Panc1 (cell line): ENCODE data around the gene RAC2. TPM values are rescaled to one million over a fixed set of nuclear protein-coding genes. Genes with fewer than 3 reads are reported as not detected.

Source experiments
- ATAC-seq: fragments of 200-7000 bp; cut with Tn5 transposase; 2 replicates; pipeline ENCODE4 v1.9.1; 2020; ENCODE audit warnings: mild to moderate bottlenecking, moderate library complexity
- BruUV-seq: library from RNA; stranded (reverse); fragments of 400-500 nt; replicated peaks from 2 replicates; lab custom pipeline; 2021; lab: Mats Ljungman, UMichigan
- CTCF ChIA-PET: fragments of 300-600 bp; sonication (Branson Sonifier 250); formaldehyde crosslinking; loops from one replicate; lab custom pipeline; 2022; ENCODE audit warnings: antibody characterized with exemption; lab: Charles Lee
- POLR2A ChIA-PET: fragments of 300-600 bp; sonication (Branson Sonifier 250); formaldehyde crosslinking; loops from one replicate; lab custom pipeline; 2022; ENCODE audit warnings: antibody characterized with exemption; lab: Charles Lee
- DNase-seq: peaks from one replicate; pipeline ENCODE4 v3.0.0-alpha.2; 2010; ENCODE audit warnings: low read depth, low spot score
- H3K27ac ChIP-seq: 2 replicates; pipeline ENCODE4 v1.5.1; 2011; ENCODE audit warnings: mild to moderate bottlenecking, low read length, inconsistent platforms
- H3K27me3 ChIP-seq: fragments of 200-500 bp; sonication (Bioruptor generic); 2 replicates; pipeline ENCODE4 v1.6.0; 2014; ENCODE audit warnings: low read length, inconsistent platforms; ENCODE audit not compliant: control insufficient read depth, insufficient read depth
- H3K36me3 ChIP-seq: fragments of 200-500 bp; sonication (Bioruptor generic); 2 replicates; pipeline ENCODE4 v1.5.1; 2014; ENCODE audit warnings: inconsistent platforms, mild to moderate bottlenecking, low read length, moderate library complexity; ENCODE audit not compliant: control insufficient read depth, insufficient read depth
- H3K4me1 ChIP-seq: 2 replicates; pipeline ENCODE4 v1.5.1; 2011; ENCODE audit warnings: inconsistent platforms, mild to moderate bottlenecking, low read length, moderate library complexity; ENCODE audit not compliant: control insufficient read depth, insufficient read depth
- H3K4me3 ChIP-seq, 2 experiments: 2 replicates each; pipeline ENCODE4 v1.5.1; 2011 to 2012; ENCODE audit warnings: low read depth in 2 of 2, low read length in 2 of 2, mild to moderate bottlenecking in 2 of 2, inconsistent platforms in 1 of 2, moderate library complexity in 1 of 2
- H3K9me3 ChIP-seq: fragments of 200-500 bp; sonication (Bioruptor generic); 2 replicates; pipeline ENCODE4 v1.5.1; 2014; ENCODE audit warnings: low read depth, mild to moderate bottlenecking, inconsistent platforms, low read length, moderate library complexity; ENCODE audit not compliant: control insufficient read depth, insufficient read depth
- CTCF ChIP-seq: fragments of 450-650 bp; IDR thresholded peaks from 2 replicates; pipeline ENCODE4 v1.5.1; 2017; ENCODE audit warnings: mild to moderate bottlenecking
- POLR2AphosphoS5 ChIP-seq: IDR thresholded peaks from 2 replicates; pipeline ENCODE4 v1.6.1; 2012; ENCODE audit warnings: mild to moderate bottlenecking, low read depth, low read length, moderate library complexity
- SIN3A ChIP-seq: IDR thresholded peaks from 2 replicates; pipeline ENCODE4 v1.6.1; 2012; ENCODE audit warnings: low read depth, mild to moderate bottlenecking, low read length, moderate library complexity, borderline replicate concordance; ENCODE audit not compliant: insufficient read depth
- TCF7L2 ChIP-seq: IDR thresholded peaks from 2 replicates; pipeline ENCODE4 v1.6.1; 2011; ENCODE audit warnings: mild to moderate bottlenecking, low read depth, low read length, inconsistent platforms
- in situ Hi-C: cut with HindIII; loops from 2 replicates; pipeline ENCODE4 v1.10.0; 2016; ENCODE audit warnings: low sequenced_read_pairs, low pct_unique_long_range_greater_than_20kb
- intact Hi-C: fragments of 100-400 bp; cut with micrococcal nuclease; formaldehyde crosslinking; loops from one replicate; pipeline ENCODE4 v1.10.0; 2022; ENCODE audit not compliant: unreplicated experiment
- total RNA-seq: library from RNA; stranded (reverse); gene quantifications from one replicate; pipeline ENCODE4 v1.2.1, GENCODE V29; 2021; ENCODE audit not compliant: unreplicated experiment
- TF ChIP-seq, protein P1 (sequence below), 2 experiments: IDR thresholded peaks; 2 replicates each; pipeline ENCODE4 v1.6.1; 2011 to 2012; ENCODE audit warnings: low read depth in 2 of 2, control low read depth in 1 of 2, low read length in 1 of 2, mild to moderate bottlenecking in 1 of 2, moderate library complexity in 1 of 2; ENCODE audit not compliant: insufficient read depth in 1 of 2

RAC2 gene
- total RNA-seq, 1 experiment from 2014 or later: 1.5 TPM

- ATAC-seq: no peak
- TF ChIP-seq TCF7L2: no peak
- no peak for TF ChIP-seq SIN3A
- TF ChIP-seq, protein P1, sequence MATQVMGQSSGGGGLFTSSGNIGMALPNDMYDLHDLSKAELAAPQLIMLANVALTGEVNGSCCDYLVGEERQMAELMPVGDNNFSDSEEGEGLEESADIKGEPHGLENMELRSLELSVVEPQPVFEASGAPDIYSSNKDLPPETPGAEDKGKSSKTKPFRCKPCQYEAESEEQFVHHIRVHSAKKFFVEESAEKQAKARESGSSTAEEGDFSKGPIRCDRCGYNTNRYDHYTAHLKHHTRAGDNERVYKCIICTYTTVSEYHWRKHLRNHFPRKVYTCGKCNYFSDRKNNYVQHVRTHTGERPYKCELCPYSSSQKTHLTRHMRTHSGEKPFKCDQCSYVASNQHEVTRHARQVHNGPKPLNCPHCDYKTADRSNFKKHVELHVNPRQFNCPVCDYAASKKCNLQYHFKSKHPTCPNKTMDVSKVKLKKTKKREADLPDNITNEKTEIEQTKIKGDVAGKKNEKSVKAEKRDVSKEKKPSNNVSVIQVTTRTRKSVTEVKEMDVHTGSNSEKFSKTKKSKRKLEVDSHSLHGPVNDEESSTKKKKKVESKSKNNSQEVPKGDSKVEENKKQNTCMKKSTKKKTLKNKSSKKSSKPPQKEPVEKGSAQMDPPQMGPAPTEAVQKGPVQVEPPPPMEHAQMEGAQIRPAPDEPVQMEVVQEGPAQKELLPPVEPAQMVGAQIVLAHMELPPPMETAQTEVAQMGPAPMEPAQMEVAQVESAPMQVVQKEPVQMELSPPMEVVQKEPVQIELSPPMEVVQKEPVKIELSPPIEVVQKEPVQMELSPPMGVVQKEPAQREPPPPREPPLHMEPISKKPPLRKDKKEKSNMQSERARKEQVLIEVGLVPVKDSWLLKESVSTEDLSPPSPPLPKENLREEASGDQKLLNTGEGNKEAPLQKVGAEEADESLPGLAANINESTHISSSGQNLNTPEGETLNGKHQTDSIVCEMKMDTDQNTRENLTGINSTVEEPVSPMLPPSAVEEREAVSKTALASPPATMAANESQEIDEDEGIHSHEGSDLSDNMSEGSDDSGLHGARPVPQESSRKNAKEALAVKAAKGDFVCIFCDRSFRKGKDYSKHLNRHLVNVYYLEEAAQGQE (IDR thresholded peaks at IDR 0.05; ENCODE audit: insufficient read depth in 1 of 2, low read depth in 2 of 2, low read length in 1 of 2): no peak
- TF ChIP-seq CTCF: no peak
- no peak for TF ChIP-seq POLR2AphosphoS5
- POLR2A ChIA-PET: no interaction called here
- Histone ChIP-seq H3K9me3 (no peaks in the 10 kb centered on the region), H3K4me3 (no peak overlapping the region), H3K4me1 (peaks cover 15% of the 10 kb centered on the region), H3K36me3 (no peaks in the 10 kb centered on the region), H3K27ac (no peak overlapping the region), H3K27me3 (no peaks in the 10 kb centered on the region)
- no peak for DNase-seq
- BruUV-seq: no TSS peak
- CTCF ChIA-PET: no interaction called here
- intact Hi-C loops (no loop called here), in situ Hi-C loops (no loop called here)
Observed at GRCh38 chr22:37175414-37176281, 68.4 kb downstream of the RAC2 start.

Other genes starting within 250 kb of the RAC2 start
- 15.9 TPM for gene TST, start 224.8 kb downstream of the RAC2 start, total RNA-seq
- gene MPST, start 224.5 kb downstream of the RAC2 start, total RNA-seq: 31.4 TPM
- 32.7 TPM for gene KCTD17, start 192.5 kb downstream of the RAC2 start, total RNA-seq
- gene TMPRSS6, start 134.6 kb downstream of the RAC2 start, total RNA-seq: not detected
- gene IL2RB, start 94.4 kb downstream of the RAC2 start, total RNA-seq: 1.0 TPM
- 25.0 TPM for gene C1QTNF6, start 56.0 kb downstream of the RAC2 start, total RNA-seq
- gene SSTR3, start 31.8 kb downstream of the RAC2 start, total RNA-seq: 0.08 TPM
- 1.3 TPM for gene CYTH4, start 38.2 kb upstream of the RAC2 start, total RNA-seq
- 2.9 TPM for gene ELFN2, start 183.2 kb upstream of the RAC2 start, total RNA-seq
- gene MFNG, start 242.1 kb upstream of the RAC2 start, total RNA-seq: 7.1 TPM